HG03159 (cell line): ENCODE measurements around the gene RTF1.
A peak's percentile ranks its signal among the peaks of the same experiment; 100 is the strongest.

Experiments used
- ATAC-seq: cut with Tn5 transposase; IDR thresholded peaks from one replicate; pipeline ENCODE4 v1.9.1; 2021; ENCODE audit warnings: mild to moderate bottlenecking, moderate library complexity; ENCODE audit not compliant: unreplicated experiment

The RTF1 gene

DNA sequence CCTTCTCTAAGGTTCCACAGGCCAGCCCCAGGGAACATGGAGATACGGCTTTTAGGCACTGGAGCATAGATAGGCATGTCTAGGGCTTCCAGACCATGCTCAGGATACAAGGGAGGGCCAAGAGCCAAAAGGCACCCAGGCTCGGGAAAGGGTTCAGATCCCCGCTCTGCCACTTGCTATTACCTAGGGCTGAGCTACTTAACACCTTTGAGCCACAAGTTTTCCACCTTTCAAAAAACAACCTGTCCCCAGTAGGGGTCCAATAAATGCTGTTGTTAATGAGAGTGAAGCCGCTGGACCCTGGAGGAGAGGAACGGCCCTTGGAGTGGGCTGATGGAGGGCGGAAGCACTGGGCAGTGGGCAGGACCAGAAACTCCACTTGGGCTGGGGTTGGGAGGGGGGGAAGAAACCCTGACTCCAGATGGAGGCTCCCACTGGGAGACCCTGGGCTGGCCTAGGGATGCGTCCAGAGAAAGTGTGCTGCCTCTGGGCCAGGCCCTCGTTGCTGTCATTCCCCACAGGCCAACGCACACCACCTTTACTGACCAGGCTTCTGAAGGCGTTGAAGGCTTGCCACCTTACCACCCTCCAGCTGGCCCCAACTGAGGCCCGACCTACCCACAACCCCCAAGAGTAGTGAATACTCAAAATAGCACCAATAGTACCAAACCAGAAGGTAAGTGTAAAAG, 68.2 kb downstream of the RTF1 start:
- ATAC-seq = no peak

DNA sequence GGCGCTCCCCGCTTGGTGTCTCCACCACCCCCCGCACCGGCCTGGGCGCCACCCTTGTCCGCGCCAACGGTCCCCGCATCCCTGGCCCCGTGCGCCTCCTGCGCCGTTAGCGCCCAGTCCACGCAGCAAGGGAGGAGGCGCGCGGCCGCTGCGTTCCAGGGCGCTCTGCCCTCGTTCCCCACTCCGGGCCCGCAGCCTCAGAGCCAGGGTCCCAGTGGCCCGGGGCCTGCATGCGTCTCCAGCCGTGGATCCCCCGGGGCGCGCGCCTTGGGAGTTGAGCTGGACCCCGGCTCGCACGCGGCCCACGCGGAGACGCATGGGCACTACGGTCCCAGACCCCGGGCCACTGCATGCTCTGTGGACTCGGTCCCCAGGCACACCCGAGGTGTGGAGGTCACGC, 69.4 kb downstream of the RTF1 start:
- ATAC-seq = no peak

DNA sequence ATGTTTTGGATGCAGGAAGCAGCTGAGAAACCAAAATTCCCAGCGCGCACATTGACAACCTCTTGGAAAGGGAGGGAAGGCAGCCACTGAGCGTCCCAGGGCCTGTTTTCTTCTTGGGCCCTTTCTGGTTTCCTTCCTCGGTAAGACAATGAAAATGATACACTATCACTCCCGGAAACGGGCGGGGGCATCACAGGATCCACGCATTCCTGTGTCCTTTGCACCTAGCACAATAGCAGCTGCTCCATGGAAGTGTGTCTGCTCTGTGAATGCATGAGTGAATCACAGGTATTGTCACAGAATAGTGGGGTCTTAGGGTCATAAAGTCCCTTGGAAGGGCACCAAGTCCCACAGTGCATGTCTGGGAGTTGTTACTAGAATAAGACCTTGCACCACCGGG, 70.5 kb downstream of the RTF1 start:
- no peak for ATAC-seq

DNA sequence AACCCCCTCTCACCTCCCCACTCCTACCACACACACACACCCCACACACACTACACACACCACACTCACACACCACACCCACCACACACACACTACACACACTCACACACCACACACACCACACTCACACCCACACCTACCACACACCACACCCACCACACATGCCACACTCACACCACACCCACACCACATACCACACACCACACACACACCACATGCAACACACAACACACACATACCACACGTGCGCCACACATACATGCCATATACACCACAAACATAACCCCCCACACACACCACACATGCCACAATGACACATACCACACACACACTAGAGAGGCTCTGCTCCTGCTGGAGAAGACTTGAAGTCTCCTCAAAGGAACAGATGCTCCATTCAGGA, 70.9 kb downstream of the RTF1 start:
- no peak for ATAC-seq

DNA sequence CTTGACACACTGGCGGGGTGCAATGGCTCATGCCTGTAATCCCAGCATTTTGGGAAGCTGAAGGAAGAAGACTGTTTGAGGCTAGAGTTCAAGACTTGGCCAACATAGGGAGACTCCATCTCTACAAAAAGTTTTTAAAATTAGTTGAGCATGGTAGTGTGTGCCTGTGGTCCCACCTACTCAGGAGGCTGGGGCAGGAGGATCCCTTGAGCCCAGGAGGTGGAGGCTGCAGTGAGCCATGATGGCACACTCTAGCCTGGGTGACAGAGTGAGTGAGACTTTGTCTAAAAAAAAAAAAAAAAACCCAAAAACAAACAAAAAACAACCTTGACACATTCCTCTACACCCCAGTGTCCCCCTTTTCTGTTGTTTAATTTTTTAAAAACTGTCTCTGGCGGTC, 72.7 kb downstream of the RTF1 start:
- ATAC-seq = no peak

DNA sequence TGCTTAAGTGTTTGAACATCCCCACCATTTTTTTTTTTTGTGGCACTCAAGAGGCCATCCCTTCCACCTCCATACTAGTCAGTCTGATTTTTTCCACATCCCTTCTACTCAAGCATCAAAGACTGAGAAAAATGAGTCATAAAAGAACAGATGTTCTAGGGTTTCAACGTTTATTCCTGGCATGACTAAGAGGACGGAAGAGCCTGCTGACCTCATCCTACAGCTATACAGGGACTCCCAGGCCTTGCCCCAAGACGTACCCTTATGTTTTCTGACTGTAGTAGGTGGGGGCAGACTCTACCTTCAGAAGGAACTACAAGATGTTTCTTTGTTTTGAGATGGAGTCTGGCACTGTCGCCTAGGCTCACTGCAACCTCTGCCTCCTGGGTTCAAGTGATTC, 73.5 kb downstream of the RTF1 start:
- no peak for ATAC-seq

DNA sequence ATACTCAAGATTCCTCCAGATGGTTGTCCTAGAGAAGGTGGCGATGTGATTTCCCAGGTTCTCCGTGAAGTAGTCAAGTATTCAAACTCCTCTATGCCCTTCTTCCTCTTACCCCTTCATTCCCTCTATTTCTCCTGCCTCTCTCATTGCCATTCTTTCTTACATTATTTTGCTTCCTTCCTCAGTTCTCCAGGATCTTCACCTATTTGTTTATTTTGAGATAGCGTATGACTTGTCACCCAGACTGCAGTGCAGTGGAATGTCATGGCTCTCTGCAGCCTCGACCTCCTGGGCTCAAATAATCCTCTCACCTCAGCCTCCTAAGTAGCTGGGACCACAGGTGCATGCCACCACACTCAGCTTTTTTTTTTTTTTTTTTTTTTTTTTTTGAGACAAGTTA, 75.0 kb downstream of the RTF1 start:
- no peak for ATAC-seq

DNA sequence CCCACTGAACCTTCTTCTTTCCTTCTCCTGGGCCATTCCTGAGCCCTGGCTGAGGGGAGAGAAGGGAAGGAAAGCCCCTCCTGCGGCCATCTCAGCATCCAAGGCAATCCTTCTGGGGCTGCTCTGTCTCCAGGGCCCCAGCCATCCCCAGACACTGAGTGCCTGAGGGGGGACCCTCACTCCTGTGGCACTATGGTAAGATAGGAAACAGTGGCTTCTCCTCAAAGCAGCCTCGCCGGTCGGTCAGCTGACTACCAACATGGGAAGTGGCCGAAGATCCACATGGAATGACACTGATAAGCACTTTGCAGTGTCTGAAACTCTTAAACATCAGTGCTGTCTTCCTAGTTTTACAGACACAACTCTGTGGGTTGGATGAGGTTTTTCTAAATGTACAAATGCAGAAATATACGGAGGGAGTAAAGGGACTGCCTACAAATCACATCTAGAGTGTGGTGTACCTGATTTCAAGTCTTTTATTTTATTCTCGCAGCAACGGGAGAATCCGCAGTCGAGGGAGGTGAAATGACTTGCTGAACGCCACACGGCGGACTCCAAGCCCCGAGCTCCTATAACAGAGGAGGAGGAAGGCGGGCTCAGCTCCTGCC, 75.8 kb downstream of the RTF1 start:
- peak; percentile 32 for ATAC-seq

DNA sequence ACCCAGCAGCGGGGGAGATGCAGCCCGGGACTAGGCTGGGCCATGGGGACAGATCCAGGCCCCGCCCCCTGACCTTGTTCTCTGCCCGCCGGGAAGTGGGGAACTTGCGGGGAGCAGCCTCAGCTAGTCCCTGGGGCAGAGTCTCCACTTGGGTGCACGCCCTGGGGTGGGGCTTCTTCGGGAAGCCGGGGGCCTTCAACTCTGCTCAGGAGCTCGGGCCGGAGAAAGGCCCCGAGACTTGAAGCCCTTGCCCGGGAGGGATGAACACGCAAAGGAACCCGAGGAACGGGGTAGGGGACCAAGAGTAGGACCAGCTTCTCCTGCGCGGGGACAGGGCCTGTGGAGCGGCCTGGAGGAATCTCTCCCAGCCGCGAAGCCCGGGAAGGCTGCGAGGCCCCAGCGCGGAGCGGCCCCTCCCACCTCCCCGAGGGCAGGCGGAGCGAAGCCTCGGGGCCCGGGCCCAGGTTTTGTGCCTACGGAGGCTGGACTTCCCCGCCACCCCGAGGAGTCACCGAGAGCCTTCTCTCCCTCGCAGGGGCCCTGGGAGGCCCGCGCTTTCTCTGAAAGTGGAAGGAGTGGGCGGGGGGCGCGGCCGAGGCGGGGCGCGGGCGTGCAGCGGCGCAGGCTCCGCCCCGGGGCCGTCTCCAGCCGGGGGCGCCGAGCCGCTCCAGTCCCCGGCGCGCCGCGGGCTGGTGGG, 76.5 kb downstream of the RTF1 start, which contains the start of gene ITPKA:
Gene ITPKA, plus strand, starts transcription at position 670 of the 697 bp plus-strand sequence. CDS start 54 bp downstream, outside the sequence.
- peak; percentile 67 for ATAC-seq

DNA sequence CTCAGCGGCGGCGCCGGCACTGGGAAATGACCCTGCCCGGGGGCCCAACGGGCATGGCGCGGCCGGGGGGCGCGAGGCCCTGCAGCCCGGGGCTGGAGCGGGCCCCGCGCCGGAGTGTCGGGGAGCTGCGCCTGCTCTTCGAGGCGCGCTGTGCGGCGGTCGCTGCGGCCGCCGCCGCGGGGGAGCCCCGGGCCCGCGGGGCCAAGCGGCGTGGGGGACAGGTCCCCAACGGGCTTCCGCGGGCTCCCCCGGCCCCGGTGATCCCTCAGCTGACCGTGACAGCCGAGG, 77.0 kb downstream of the RTF1 start:
- no peak for ATAC-seq

DNA sequence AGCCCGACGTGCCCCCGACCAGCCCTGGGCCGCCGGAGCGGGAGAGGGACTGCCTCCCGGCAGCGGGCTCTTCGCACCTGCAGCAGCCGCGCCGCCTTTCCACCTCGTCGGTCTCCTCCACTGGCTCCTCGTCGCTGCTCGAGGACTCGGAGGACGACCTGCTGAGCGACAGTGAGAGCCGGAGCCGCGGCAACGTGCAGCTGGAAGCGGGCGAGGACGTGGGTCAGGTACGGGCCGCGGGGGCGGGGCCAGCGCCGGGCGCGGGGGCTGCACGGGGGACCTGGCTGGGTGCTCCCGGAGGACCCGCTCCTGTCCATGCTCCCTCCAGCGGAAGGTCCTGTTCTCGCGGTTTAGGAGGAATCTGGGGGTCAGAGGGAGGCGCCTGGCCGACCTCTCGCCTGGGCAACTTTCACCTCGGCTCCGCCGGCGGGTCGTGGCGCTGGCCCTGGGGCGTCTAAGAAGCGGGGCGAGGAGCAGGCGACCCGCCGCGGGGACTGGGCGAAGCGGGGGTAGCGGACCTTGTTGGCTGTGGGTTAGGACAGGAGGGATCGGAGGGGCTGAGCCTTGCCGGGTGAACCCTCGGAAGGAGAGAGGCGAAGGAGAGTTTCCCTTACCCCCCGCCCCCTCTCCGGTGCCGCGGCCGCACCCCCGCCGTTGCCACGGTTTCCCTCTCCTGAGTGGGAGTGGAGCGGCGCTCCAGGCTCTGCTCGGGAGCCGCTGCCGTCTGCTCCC, 77.5 kb downstream of the RTF1 start:
- peak; percentile 16 for ATAC-seq

DNA sequence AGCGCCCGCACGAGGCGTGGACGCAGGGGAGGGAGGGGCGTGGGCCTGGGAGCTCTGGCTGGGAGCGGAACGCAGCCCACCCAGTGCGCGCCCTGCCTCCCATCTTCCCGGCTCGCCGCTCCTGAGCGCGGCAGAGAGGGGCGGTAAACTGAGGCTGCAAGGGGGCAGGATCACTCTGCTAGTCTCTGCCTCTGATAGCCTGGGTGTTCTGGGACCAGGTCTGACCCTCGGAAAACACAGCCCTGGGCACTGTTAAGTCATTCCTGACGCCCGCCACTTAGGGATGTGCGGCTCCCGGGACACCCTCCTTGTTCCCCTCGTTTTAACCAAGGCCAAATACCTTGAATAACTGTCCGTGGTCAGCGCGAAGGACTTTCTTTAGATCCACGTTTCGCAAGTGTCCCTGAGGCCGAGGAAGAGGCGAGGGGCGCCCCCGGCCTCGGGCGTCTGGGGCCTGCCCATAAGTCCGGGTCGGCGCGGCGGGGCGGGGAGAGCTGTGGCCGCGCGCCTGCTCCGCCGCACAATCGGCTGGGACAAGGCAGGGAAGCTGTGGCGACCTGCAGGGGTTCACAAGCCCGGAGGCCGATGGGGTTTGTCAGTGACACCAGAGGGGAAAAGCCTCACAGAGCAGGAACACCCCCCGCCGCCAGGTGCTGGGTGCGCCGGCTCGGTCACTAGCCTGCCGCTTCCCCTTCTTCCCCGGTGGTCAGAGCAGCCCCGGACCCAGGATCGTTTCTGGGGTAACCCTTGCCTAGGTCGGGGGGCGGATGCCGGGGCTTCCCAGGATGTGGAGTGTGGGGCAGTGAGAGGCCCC, 78.2 kb downstream of the RTF1 start:
- no peak for ATAC-seq

DNA sequence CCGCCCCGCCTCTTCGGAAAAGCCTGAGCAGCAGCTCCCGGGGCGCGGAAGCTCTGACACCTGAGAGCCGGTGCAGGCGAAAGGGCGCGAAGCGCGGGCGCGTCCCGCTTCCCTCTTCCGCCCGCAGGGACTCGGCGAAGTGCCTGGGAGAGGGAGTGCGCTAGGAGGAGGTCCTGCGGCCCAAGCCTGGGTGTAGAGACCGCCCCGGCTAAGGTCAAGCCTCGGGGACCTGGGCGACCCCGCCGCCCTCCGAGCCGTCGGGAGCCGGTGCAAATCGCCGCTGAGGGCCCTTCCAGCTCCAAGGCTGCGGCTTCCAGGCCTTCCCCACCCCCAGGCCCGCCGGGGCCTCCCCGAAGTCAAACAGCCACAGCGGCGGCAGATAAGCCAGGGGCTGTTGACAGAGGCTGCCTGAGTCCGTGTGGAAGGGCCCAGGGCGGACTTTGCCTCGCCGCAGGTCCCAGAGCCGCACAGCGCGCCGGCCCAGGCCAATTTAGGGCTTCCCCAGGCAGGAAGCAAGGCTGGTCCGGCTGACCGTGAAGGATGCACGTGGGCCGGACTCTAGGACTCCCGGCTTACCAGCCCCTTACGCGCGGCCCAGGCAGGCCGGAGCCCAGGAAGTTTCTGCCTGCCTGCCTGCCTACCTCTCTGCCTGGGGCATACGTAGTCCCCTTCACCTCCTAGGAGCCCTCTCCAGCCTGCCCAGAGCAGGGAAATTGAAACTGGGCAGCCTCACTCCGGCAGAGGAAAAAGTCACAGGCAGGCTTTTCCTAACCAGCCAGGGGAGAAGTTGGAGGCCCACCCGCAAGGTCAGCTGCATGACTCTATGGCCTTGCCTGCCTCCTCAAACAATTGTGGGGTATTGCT, 79.1 kb downstream of the RTF1 start:
- ATAC-seq = no peak

DNA sequence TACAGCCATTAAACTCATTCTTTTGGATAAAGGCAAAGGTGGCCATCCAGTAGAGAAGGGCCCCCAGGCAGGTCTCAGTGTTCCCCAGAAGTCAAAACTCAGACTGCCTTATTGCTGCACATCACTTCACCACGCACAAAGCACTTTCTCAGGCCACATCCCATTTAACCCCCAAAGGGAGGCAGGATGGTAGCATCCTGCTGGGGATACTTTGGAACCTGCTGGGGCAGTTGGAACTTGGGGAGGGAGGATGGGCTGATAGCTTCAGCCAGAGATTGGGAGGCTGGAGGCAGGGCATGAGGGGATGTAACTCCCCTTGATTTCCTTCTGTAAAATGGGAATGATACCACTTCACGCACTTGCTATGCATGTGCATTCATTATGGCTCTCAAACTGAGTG, 81.8 kb downstream of the RTF1 start:
- no peak for ATAC-seq

DNA sequence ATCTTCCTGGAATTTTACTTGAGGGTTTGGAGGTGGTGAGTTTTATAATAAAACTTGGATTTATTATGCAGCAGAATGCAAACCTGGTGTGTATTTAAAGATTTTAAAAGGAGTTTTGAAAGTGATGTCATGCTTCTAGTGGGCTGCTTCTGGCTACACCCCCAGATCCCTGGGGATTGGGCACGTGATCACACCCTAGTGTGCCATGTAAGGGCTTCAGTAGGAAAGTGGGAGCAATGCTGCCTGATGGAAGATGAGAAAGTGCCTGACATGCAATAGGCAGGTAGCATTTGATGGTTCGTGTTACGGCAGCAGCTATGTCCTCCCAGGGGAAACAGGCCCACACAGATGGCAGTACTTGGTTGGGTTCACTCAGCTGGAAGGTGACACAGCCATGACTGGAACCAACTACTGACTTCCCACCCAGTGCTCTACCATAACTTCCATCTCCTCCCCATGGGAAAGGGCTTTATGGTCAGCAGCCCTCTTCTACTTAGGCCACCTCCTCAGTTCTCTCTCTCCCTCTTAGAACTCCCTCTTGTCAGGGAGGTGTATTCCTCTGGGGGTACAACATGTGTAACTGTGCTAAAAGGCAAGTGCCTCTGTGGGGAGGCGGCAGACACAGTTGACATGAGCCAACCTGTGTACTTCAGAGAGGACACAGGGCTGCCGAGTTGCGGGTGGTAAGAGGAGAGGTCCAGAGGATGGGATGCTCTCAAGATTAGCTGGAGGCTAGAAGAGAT, 82.4 kb downstream of the RTF1 start:
- ATAC-seq = no peak

DNA sequence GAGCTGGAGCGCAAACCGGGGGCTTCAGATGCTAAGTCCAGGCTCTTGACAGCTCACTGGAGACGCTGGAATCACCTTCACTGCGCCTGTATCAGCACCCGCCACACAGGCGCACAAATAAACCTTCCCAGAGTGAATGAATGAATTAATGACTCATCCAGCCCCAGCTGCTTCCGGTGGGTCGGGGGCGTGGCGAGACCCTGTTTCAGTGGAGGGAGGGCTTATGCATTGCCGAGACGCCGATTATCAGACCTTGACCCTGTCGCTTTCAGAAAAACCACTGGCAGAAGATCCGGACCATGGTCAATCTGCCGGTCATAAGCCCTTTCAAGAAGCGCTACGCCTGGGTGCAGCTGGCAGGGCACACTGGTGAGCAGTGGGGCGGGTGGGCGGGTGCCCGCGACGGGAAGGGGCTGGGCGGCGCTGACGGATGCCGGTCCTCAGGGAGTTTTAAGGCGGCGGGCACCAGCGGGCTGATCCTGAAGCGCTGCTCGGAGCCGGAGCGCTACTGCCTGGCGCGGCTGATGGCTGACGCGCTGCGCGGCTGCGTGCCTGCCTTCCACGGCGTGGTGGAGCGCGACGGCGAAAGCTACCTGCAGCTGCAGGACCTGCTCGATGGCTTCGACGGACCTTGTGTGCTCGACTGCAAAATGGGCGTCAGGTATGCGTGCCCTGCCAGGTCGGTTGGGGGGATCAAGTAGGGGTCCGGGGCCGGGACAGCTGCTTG, 84.5 kb downstream of the RTF1 start:
- no peak for ATAC-seq

DNA sequence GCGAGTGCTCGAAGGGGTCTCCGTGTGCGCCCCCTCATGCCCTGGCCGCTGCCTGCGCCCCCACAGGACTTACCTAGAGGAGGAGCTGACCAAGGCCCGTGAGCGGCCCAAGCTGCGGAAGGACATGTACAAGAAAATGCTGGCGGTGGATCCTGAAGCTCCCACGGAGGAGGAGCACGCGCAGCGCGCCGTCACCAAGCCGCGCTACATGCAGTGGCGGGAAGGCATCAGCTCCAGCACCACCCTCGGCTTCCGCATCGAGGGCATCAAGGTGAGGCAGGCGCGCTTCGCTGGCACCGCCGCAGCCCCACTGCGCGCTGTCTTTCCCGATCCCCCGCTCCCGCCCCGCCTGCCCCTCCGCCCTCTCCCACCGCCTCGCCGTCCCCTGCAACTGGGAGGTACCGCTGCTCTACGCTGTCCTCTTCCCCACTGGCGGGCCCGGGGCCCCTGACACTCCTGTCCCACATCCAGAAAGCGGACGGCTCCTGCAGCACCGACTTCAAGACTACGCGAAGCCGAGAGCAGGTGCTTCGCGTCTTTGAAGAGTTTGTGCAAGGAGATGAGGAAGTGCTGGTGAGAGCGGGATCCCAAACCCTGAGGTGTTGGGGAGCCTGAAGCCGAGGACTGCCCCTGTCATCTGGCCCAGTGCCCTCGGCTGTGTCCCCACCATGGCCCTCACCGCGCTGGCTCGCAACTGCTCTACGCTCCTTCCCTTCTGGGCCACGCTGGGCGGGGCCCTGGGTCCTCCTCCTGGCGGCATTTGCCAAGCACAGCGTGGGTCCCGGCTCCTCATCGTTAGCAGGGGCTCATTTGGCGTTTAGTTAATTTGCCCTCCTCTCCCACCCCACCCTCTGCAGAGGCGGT, 85.3 kb downstream of the RTF1 start:
- ATAC-seq = no peak
